H1 (cell line): Measurements from ENCODE around the gene LCN6. TPM values are rescaled to one million over a fixed set of nuclear protein-coding genes. Genes with fewer than 3 reads are reported as not detected.
"Not testable (repeated sequence)": the region's sequence is repeated elsewhere in the genome, so short reads cannot be mapped to it uniquely, and the experiment has no call there.

ENCODE experiments used
- CTCF ChIA-PET: fragments of 300-600 bp; sonication (Branson Sonifier 250); formaldehyde crosslinking; loops from one replicate; lab custom pipeline; 2021; ENCODE audit not compliant: partially characterized antibody; lab: Charles Lee
- POLR2A ChIA-PET: fragments of 300-600 bp; sonication (Branson Sonifier 250); formaldehyde crosslinking; loops from one replicate; lab custom pipeline; 2021; ENCODE audit warnings: inconsistent platforms; ENCODE audit not compliant: partially characterized antibody; lab: Charles Lee
- DNase-seq, 2 experiments: peaks; one replicate each; pipeline versions ENCODE4 v3.0.0 to v3.0.0-alpha.2; 2010 to 2022; ENCODE audit warnings: low spot score in 2 of 2, low read depth in 1 of 2, mixed read lengths in 1 of 2
- FAIRE-seq: peaks from 2 replicates; lab custom pipeline; 2011; peaks lifted over from hg19 to GRCh38; lab: Jason Lieb, UNC
- H2AFZ ChIP-seq: 2 replicates; pipeline ENCODE4 v1.8.1; 2012; ENCODE audit warnings: low read length, inconsistent platforms
- H2AK5ac ChIP-seq: 2 replicates; pipeline ENCODE4 v1.6.1; 2013; ENCODE audit warnings: low read depth, low read length
- H2BK120ac ChIP-seq: replicated peaks from 2 replicates; pipeline ENCODE3; 2013; ENCODE audit warnings: low read depth, low read length, inconsistent platforms
- H2BK12ac ChIP-seq: 2 replicates; pipeline ENCODE4 v1.6.1; 2013; ENCODE audit warnings: low read depth, low read length
- H2BK15ac ChIP-seq: 2 replicates; pipeline ENCODE4 v1.6.1; 2013; ENCODE audit warnings: low read length
- H2BK20ac ChIP-seq: 2 replicates; pipeline ENCODE4 v1.6.1; 2013; ENCODE audit warnings: low read length
- H2BK5ac ChIP-seq: 2 replicates; pipeline ENCODE4 v1.6.1; 2013; ENCODE audit warnings: low read depth, low read length
- H3K14ac ChIP-seq: 2 replicates; pipeline ENCODE4 v1.6.1; 2013; ENCODE audit warnings: inconsistent platforms; ENCODE audit not compliant: insufficient read length
- H3K18ac ChIP-seq: 2 replicates; pipeline ENCODE4 v1.6.1; 2013; ENCODE audit warnings: low read length; ENCODE audit errors: extremely low read depth
- H3K23ac ChIP-seq: 2 replicates; pipeline ENCODE4 v1.6.1; 2013; ENCODE audit warnings: inconsistent platforms; ENCODE audit not compliant: insufficient read length
- H3K23me2 ChIP-seq: 2 replicates; pipeline ENCODE4 v1.6.1; 2013; ENCODE audit warnings: low read depth, low read length
- H3K27ac ChIP-seq: 2 replicates; pipeline ENCODE4 v1.6.1; 2011; ENCODE audit warnings: low read depth, low read length, inconsistent platforms
- H3K27me3 ChIP-seq, 4 experiments: replicated peaks in 1 of 4; 1 replicate in 1 of 4; 2 replicates in 3 of 4; pipeline versions ENCODE4 v1.6.1 to v1.8.1; 2011 to 2013; ENCODE audit warnings: low read length in 3 of 4, mild to moderate bottlenecking in 3 of 4, inconsistent platforms in 2 of 4, mixed read lengths in 2 of 4, moderate library complexity in 1 of 4; ENCODE audit not compliant: control insufficient read depth in 3 of 4, insufficient read depth in 3 of 4; ENCODE audit errors: extremely low read depth in 1 of 4
- H3K36me3 ChIP-seq, 4 experiments: 2 replicates each; pipeline versions ENCODE4 v1.6.1 to v1.8.1; 2011 to 2013; ENCODE audit warnings: mild to moderate bottlenecking in 4 of 4, low read length in 3 of 4, moderate library complexity in 2 of 4, control low read depth in 1 of 4, inconsistent platforms in 1 of 4; ENCODE audit not compliant: insufficient read depth in 4 of 4, control insufficient read depth in 2 of 4
- H3K4ac ChIP-seq: replicated peaks from 2 replicates; pipeline ENCODE3; 2013; ENCODE audit warnings: low read length, low read depth, mixed read lengths, inconsistent platforms; ENCODE audit not compliant: insufficient read length
- H3K4me1 ChIP-seq, 4 experiments: replicated peaks in 1 of 4; 1 replicate in 1 of 4; 2 replicates in 3 of 4; pipeline versions ENCODE4 v1.6.1 to v1.8.1; 2011 to 2013; ENCODE audit warnings: low read length in 3 of 4, inconsistent platforms in 2 of 4, mixed read lengths in 1 of 4; ENCODE audit not compliant: insufficient read depth in 4 of 4, control insufficient read depth in 3 of 4
- H3K4me2 ChIP-seq, 2 experiments: 2 replicates each; pipeline versions ENCODE4 v1.6.1 to v1.8.1; 2011 to 2013; ENCODE audit warnings: low read depth in 2 of 2, low read length in 2 of 2, control low read depth in 1 of 2, inconsistent platforms in 1 of 2, mild to moderate bottlenecking in 1 of 2; ENCODE audit not compliant: insufficient read depth in 1 of 2
- H3K4me3 ChIP-seq, 4 experiments: fragments of 200-600, 300-600 bp in 1 of 4; sonication (generic), shearing (Covaris generic), sonication (Bioruptor Twin) in 1 of 4; 2 replicates each; pipeline versions ENCODE4 v1.5.1 to v1.8.1; 2011 to 2016; ENCODE audit warnings: low read length in 4 of 4, low read depth in 3 of 4, control low read depth in 2 of 4, inconsistent platforms in 2 of 4, mild to moderate bottlenecking in 2 of 4, mixed read lengths in 1 of 4, moderate library complexity in 1 of 4; ENCODE audit not compliant: insufficient read depth in 2 of 4; ENCODE audit errors: extremely low read depth in 1 of 4
- H3K56ac ChIP-seq: replicated peaks from 2 replicates; pipeline ENCODE3; 2013; ENCODE audit warnings: low read depth, mild to moderate bottlenecking, mixed read lengths, low read length, inconsistent platforms; ENCODE audit not compliant: insufficient read length
- H3K79me1 ChIP-seq: 2 replicates; pipeline ENCODE4 v1.6.1; 2013; ENCODE audit warnings: low read depth, low read length, control low read depth
- H3K79me2 ChIP-seq, 2 experiments: 2 replicates each; pipeline versions ENCODE4 v1.6.1 to v1.8.1; 2012 to 2013; ENCODE audit warnings: low read length in 2 of 2, mild to moderate bottlenecking in 2 of 2, inconsistent platforms in 1 of 2; ENCODE audit not compliant: insufficient read depth in 2 of 2, control insufficient read depth in 1 of 2
- H3K9ac ChIP-seq, 4 experiments: replicated peaks in 1 of 4; 1 replicate in 1 of 4; 2 replicates in 3 of 4; pipeline versions ENCODE4 v1.6.1 to v1.8.1; 2011 to 2013; ENCODE audit warnings: low read depth in 3 of 4, low read length in 3 of 4, control low read depth in 2 of 4, mild to moderate bottlenecking in 2 of 4, moderate library complexity in 2 of 4, inconsistent platforms in 1 of 4; ENCODE audit errors: extremely low read depth in 1 of 4
- H3K9me3 ChIP-seq, 2 experiments: 2 replicates each; pipeline versions ENCODE4 v1.6.1 to v1.8.1; 2012 to 2013; ENCODE audit warnings: mild to moderate bottlenecking in 2 of 2, moderate library complexity in 2 of 2, control low read depth in 1 of 2, inconsistent platforms in 1 of 2, low read depth in 1 of 2, low read length in 1 of 2, mixed read lengths in 1 of 2; ENCODE audit not compliant: insufficient read depth in 2 of 2
- H4K20me1 ChIP-seq, 2 experiments: replicated peaks in 1 of 2; 2 replicates each; pipeline versions ENCODE3 to v1.8.1; 2011 to 2013; ENCODE audit warnings: inconsistent platforms in 2 of 2, low read length in 2 of 2, mild to moderate bottlenecking in 1 of 2; ENCODE audit not compliant: insufficient read depth in 2 of 2, control insufficient read depth in 1 of 2
- H4K5ac ChIP-seq: 2 replicates; pipeline ENCODE4 v1.6.1; 2013; ENCODE audit warnings: low read length, low read depth, mixed read lengths, inconsistent platforms; ENCODE audit not compliant: insufficient read length
- H4K8ac ChIP-seq: 2 replicates; pipeline ENCODE4 v1.8.0; 2013; ENCODE audit warnings: mild to moderate bottlenecking, moderate library complexity, low read length, inconsistent platforms; ENCODE audit not compliant: insufficient read depth; ENCODE audit errors: extremely low read depth
- H4K91ac ChIP-seq: replicated peaks from 2 replicates; pipeline ENCODE3; 2013; ENCODE audit warnings: low read length, mixed read lengths, inconsistent platforms; ENCODE audit not compliant: insufficient read length
- WGBS, 2 experiments: shearing (Covaris generic) in 1 of 2; methylation state at CpG; one replicate each; pipeline versions ENCODE4 v1.1.6 to v1.1.7; 2013 to 2015; ENCODE audit warnings: low lambda C conversion rate in 2 of 2, mixed read lengths in 2 of 2, inconsistent platforms in 1 of 2, low coverage in 1 of 2, missing lambda C conversion rate in 1 of 2; ENCODE audit not compliant: insufficient replicate concordance in 2 of 2, insufficient coverage in 1 of 2, insufficient read length in 1 of 2; ENCODE audit errors: extremely low coverage in 1 of 2, missing lambda C conversion rate in 1 of 2; 5-methylcytosine and 5-hydroxymethylcytosine counted together
- polyA plus RNA-seq, 7 experiments: library from polyadenylated mRNA; depleted of rRNA in 3 of 7; stranded (reverse) in 5 of 7; unstranded in 2 of 7; fragments of >200 nt in 5 of 7; fragments of 200-250 nt in 2 of 7; gene quantifications; 1 replicate in 5 of 7; 2 replicates in 1 of 7; 4 replicates in 1 of 7; pipeline versions ENCODE4 v1.2.1 to v1.2.3, GENCODE V29; 2011 to 2013; ENCODE audit warnings: missing spikeins in 2 of 7, mixed read lengths in 2 of 7
- total RNA-seq: library from RNA; stranded (reverse); fragmentation: NEBNext Ultra II Directional; extraction: Animal tissue kit (Norgen Biotek cat#: 25700); gene quantifications from 2 replicates; pipeline ENCODE4 v1.2.1, GENCODE V29; 2021

LCN6 gene
- total and polyA plus RNA-seq, 2 of the 8 experiments (the other 6 are each of a cell fraction or from before 2014, with no cell fraction given), result not detected

- H3K23ac ChIP-seq, H4K91ac ChIP-seq, H3K4me3 ChIP-seq, H3K36me3 ChIP-seq, H2BK12ac ChIP-seq, H3K4ac ChIP-seq, H3K18ac ChIP-seq, H2BK15ac ChIP-seq, H3K23me2 ChIP-seq, H3K14ac ChIP-seq, H3K4me2 ChIP-seq, DNase-seq, H4K8ac ChIP-seq, FAIRE-seq, H3K27ac ChIP-seq, H3K4me1 ChIP-seq, H3K9ac ChIP-seq, H3K56ac ChIP-seq, H2AK5ac ChIP-seq, H2BK20ac ChIP-seq, H2BK120ac ChIP-seq, H3K79me1 ChIP-seq, H3K27me3 ChIP-seq, H2BK5ac ChIP-seq, H4K5ac ChIP-seq, POLR2A ChIA-PET, H3K9me3 ChIP-seq, H2AFZ ChIP-seq, H4K20me1 ChIP-seq, H3K79me2 ChIP-seq: not testable (repeated sequence)
- 65% methylated on average over 4 of the region's 4 CpGs; no CpG with 5 or more reads in 1 of the 2 experiments for WGBS, 2 experiments
- CTCF ChIA-PET, result interaction anchor here (0.6 to 4.3 kb wide), 14 partner anchors 11 to 248 kb away, joined by 3 to 37 read pairs (median 4); partner anchors contain the start of genes AJM1 and LCN8
These were observed 38.7 kb upstream of the LCN6 start for GRCh38 chr9:136786983-136787382.
